ENCODE measurements around the gene NLRP9. TPM values are rescaled to one million over a fixed set of nuclear protein-coding genes. Genes with fewer than 3 reads are reported as not detected.

The NLRP9 gene
- total and polyA plus RNA-seq, 5 donors from 2014 or later, result not detected

GRCh38 chr19:55702131-55702627 lies 36.0 kb downstream of the NLRP9 start:
- Mint-ChIP-seq H3K4me3 (no peak overlapping the region), H3K27me3 (no peaks in the 10 kb centered on the region), H3K36me3 (peaks cover 21% of the 10 kb centered on the region), H3K9me3 (peaks cover 0 to 2% (median 0%) of the 10 kb centered on the region in 7 donors), H3K4me1 (peaks cover 0 to 12% (median 2%) of the 10 kb centered on the region in 4 donors), H3K27ac (no peak overlapping the region)
- ATAC-seq (ENCODE audit: low read depth in 2 of 2), result no peak
- Histone ChIP-seq H3K27me3 (ENCODE audit: control insufficient read depth, insufficient read depth, low read length) (no peaks in the 10 kb centered on the region), H3K27ac (ENCODE audit: insufficient read depth, low read length, poor library complexity, severe bottlenecking) (no peak overlapping the region), H3K9me3 (ENCODE audit: control insufficient read depth in 2 of 2, low read length in 2 of 2) (no peaks in the 10 kb centered on the region), H3K4me1 (ENCODE audit: control insufficient read depth, insufficient read depth, low read length, poor library complexity, severe bottlenecking) (no peaks in the 10 kb centered on the region), H3K4me3 (ENCODE audit: low read depth, low read length) (no peak overlapping the region), H3K36me3 (ENCODE audit: control insufficient read depth, insufficient read depth, low read length) (no peaks in the 10 kb centered on the region)
- no peak for DNase-seq

- Mint-ChIP-seq H3K9me3 (peaks cover 0 to 2% (median 0%) of the 10 kb centered on the region in 7 donors), H3K4me1 (peaks cover 0 to 13% (median 2%) of the 10 kb centered on the region in 4 donors), H3K4me3 (no peak overlapping the region), H3K27ac (no peak overlapping the region), H3K36me3 (peaks cover 21% of the 10 kb centered on the region), H3K27me3 (no peaks in the 10 kb centered on the region)
- H3K4me3 ChIP-seq (ENCODE audit: low read depth, low read length), result no peak overlapping the region
- no peak for ATAC-seq (ENCODE audit: low read depth in 2 of 2)
- peaks cover 4% of the 10 kb centered on the region for H3K36me3 ChIP-seq (ENCODE audit: control insufficient read depth, insufficient read depth, low read length)
- H3K27me3 ChIP-seq (ENCODE audit: control insufficient read depth, insufficient read depth, low read length), result no peaks in the 10 kb centered on the region
- no peak for DNase-seq
- no peaks in the 10 kb centered on the region for H3K9me3 ChIP-seq (ENCODE audit: control insufficient read depth in 2 of 2, low read length in 2 of 2)
- H3K27ac ChIP-seq (ENCODE audit: insufficient read depth, low read length, poor library complexity, severe bottlenecking), result no peak overlapping the region
- H3K4me1 ChIP-seq (ENCODE audit: control insufficient read depth, insufficient read depth, low read length, poor library complexity, severe bottlenecking), result no peaks in the 10 kb centered on the region
Measured at GRCh38 chr19:55700813-55701212, 37.4 kb downstream of the NLRP9 start.

GRCh38 chr19:55699221-55699620 lies 39.0 kb downstream of the NLRP9 start:
- Histone ChIP-seq H3K27ac (ENCODE audit: insufficient read depth, low read length, poor library complexity, severe bottlenecking) (no peak overlapping the region), H3K4me3 (ENCODE audit: low read depth, low read length) (no peak overlapping the region), H3K9me3 (ENCODE audit: control insufficient read depth in 2 of 2, low read length in 2 of 2) (no peaks in the 10 kb centered on the region), H3K27me3 (ENCODE audit: control insufficient read depth, insufficient read depth, low read length) (no peaks in the 10 kb centered on the region), H3K36me3 (ENCODE audit: control insufficient read depth, insufficient read depth, low read length) (peaks cover 14% of the 10 kb centered on the region), H3K4me1 (ENCODE audit: control insufficient read depth, insufficient read depth, low read length, poor library complexity, severe bottlenecking) (no peaks in the 10 kb centered on the region)
- H3K27me3 Mint-ChIP-seq, result no peaks in the 10 kb centered on the region
- H3K27ac Mint-ChIP-seq, result no peak overlapping the region
- H3K4me1 Mint-ChIP-seq, result peaks cover 0 to 13% (median 1%) of the 10 kb centered on the region in 4 donors
- H3K4me3 Mint-ChIP-seq, result no peak overlapping the region
- no peak for DNase-seq
- no peak for ATAC-seq (ENCODE audit: low read depth in 2 of 2)
- peaks cover 20% of the 10 kb centered on the region for H3K36me3 Mint-ChIP-seq
- H3K9me3 Mint-ChIP-seq, result no peaks in the 10 kb centered on the region

- no peaks in the 10 kb centered on the region for H3K9me3 Mint-ChIP-seq
- peaks cover 17% of the 10 kb centered on the region for H3K36me3 Mint-ChIP-seq
- DNase-seq (no peak), ATAC-seq (ENCODE audit: low read depth in 2 of 2) (no peak)
- peaks cover 24% of the 10 kb centered on the region for H3K36me3 ChIP-seq (ENCODE audit: control insufficient read depth, insufficient read depth, low read length)
- H3K27ac Mint-ChIP-seq, result no peak overlapping the region
- no peaks in the 10 kb centered on the region for H3K4me1 ChIP-seq (ENCODE audit: control insufficient read depth, insufficient read depth, low read length, poor library complexity, severe bottlenecking)
- no peaks in the 10 kb centered on the region for H3K9me3 ChIP-seq (ENCODE audit: control insufficient read depth in 2 of 2, low read length in 2 of 2)
- H3K27me3 Mint-ChIP-seq, result no peaks in the 10 kb centered on the region
- H3K4me1 Mint-ChIP-seq, result peaks cover 0 to 13% (median 0%) of the 10 kb centered on the region in 4 donors
- H3K27me3 ChIP-seq (ENCODE audit: control insufficient read depth, insufficient read depth, low read length), result no peaks in the 10 kb centered on the region
- H3K27ac ChIP-seq (ENCODE audit: insufficient read depth, low read length, poor library complexity, severe bottlenecking), result no peak overlapping the region
- H3K4me3 Mint-ChIP-seq, result no peak overlapping the region
- no peak overlapping the region for H3K4me3 ChIP-seq (ENCODE audit: low read depth, low read length)
Measured at GRCh38 chr19:55698256-55698655, 39.9 kb downstream of the NLRP9 start.

- Histone ChIP-seq H3K27ac (ENCODE audit: insufficient read depth, low read length, poor library complexity, severe bottlenecking) (no peak overlapping the region), H3K4me1 (ENCODE audit: control insufficient read depth, insufficient read depth, low read length, poor library complexity, severe bottlenecking) (no peaks in the 10 kb centered on the region), H3K27me3 (ENCODE audit: control insufficient read depth, insufficient read depth, low read length) (no peaks in the 10 kb centered on the region), H3K36me3 (ENCODE audit: control insufficient read depth, insufficient read depth, low read length) (peaks cover 30% of the 10 kb centered on the region), H3K9me3 (ENCODE audit: control insufficient read depth in 2 of 2, low read length in 2 of 2) (no peaks in the 10 kb centered on the region), H3K4me3 (ENCODE audit: low read depth, low read length) (no peak overlapping the region)
- Mint-ChIP-seq H3K36me3 (peaks cover 17% of the 10 kb centered on the region), H3K4me1 (peaks cover 0 to 13% (median 0%) of the 10 kb centered on the region in 4 donors), H3K27ac (no peak overlapping the region), H3K27me3 (no peaks in the 10 kb centered on the region), H3K9me3 (no peaks in the 10 kb centered on the region), H3K4me3 (no peak overlapping the region)
- ATAC-seq (ENCODE audit: low read depth in 2 of 2) (no peak), DNase-seq (no peak)
Measured at GRCh38 chr19:55697698-55698097, 40.5 kb downstream of the NLRP9 start.

- no peaks in the 10 kb centered on the region for H3K9me3 Mint-ChIP-seq
Measured at GRCh38 chr19:55697069-55697440, 41.1 kb downstream of the NLRP9 start.

GRCh38 chr19:55696301-55697068 lies 41.7 kb downstream of the NLRP9 start:
- no peak for ATAC-seq (ENCODE audit: low read depth in 2 of 2)
- Histone ChIP-seq H3K9me3 (ENCODE audit: control insufficient read depth in 2 of 2, low read length in 2 of 2) (no peaks in the 10 kb centered on the region), H3K27ac (ENCODE audit: insufficient read depth, low read length, poor library complexity, severe bottlenecking) (no peak overlapping the region), H3K27me3 (ENCODE audit: control insufficient read depth, insufficient read depth, low read length) (no peaks in the 10 kb centered on the region), H3K4me1 (ENCODE audit: control insufficient read depth, insufficient read depth, low read length, poor library complexity, severe bottlenecking) (no peaks in the 10 kb centered on the region), H3K4me3 (ENCODE audit: low read depth, low read length) (no peak overlapping the region), H3K36me3 (ENCODE audit: control insufficient read depth, insufficient read depth, low read length) (peaks cover 31% of the 10 kb centered on the region)
- Mint-ChIP-seq H3K27ac (no peak overlapping the region), H3K9me3 (no peaks in the 10 kb centered on the region), H3K36me3 (peaks cover 17% of the 10 kb centered on the region), H3K27me3 (no peaks in the 10 kb centered on the region), H3K4me3 (no peak overlapping the region), H3K4me1 (peaks cover 0 to 8% (median 0%) of the 10 kb centered on the region in 4 donors)
- no peak for DNase-seq

More at GRCh38 chr19:55697069-55697440, 41.1 kb downstream of the NLRP9 start:
- H3K4me1 ChIP-seq (ENCODE audit: control insufficient read depth, insufficient read depth, low read length, poor library complexity, severe bottlenecking), result no peaks in the 10 kb centered on the region
- H3K4me1 Mint-ChIP-seq, result peaks cover 0 to 8% (median 0%) of the 10 kb centered on the region in 4 donors
- peaks cover 17% of the 10 kb centered on the region for H3K36me3 Mint-ChIP-seq
- no peak overlapping the region for H3K27ac Mint-ChIP-seq
- no peaks in the 10 kb centered on the region for H3K9me3 ChIP-seq (ENCODE audit: control insufficient read depth in 2 of 2, low read length in 2 of 2)
- H3K27ac ChIP-seq (ENCODE audit: insufficient read depth, low read length, poor library complexity, severe bottlenecking), result no peak overlapping the region
- no peak overlapping the region for H3K4me3 Mint-ChIP-seq
- H3K27me3 ChIP-seq (ENCODE audit: control insufficient read depth, insufficient read depth, low read length), result no peaks in the 10 kb centered on the region
- DNase-seq, result no peak
- ATAC-seq (ENCODE audit: low read depth in 2 of 2), result no peak
- no peak overlapping the region for H3K4me3 ChIP-seq (ENCODE audit: low read depth, low read length)
- peaks cover 31% of the 10 kb centered on the region for H3K36me3 ChIP-seq (ENCODE audit: control insufficient read depth, insufficient read depth, low read length)
- H3K27me3 Mint-ChIP-seq, result no peaks in the 10 kb centered on the region

Measured in CD4-positive, CD25-positive, alpha-beta regulatory T cell (primary cell).